ENCODE measurements around the gene BBOF1. TPM values are rescaled to one million over a fixed set of nuclear protein-coding genes. Genes with fewer than 3 reads are reported as not detected.

BBOF1 gene
- total and polyA plus RNA-seq, 2 of the 8 experiments (the other 6 are each of a cell fraction or from before 2014, with no cell fraction given) = 0.26 to 0.60 TPM

GRCh38 chr14:74105381-74105780, 86.2 kb downstream of the BBOF1 start:
- Histone ChIP-seq H3K14ac (ENCODE audit: insufficient read length) (no peak overlapping the region), H3K79me2 (ENCODE audit: control insufficient read depth in 1 of 2, insufficient read depth in 2 of 2, low read length in 2 of 2) (0 out of 4 replicates have a peak, but pooled peaks cover 0 to 3% of the 10 kb centered on the region in 2 experiments), H2AK5ac (ENCODE audit: low read depth, low read length) (no peak overlapping the region), H2BK5ac (ENCODE audit: low read depth, low read length) (no peak overlapping the region), H3K4me2 (ENCODE audit: insufficient read depth in 1 of 2, low read depth in 2 of 2, low read length in 2 of 2) (no peak overlapping the region), H3K27me3 (replicated peaks in 1 of 4; ENCODE audit: control insufficient read depth in 3 of 4, extremely low read depth in 1 of 4, insufficient read depth in 3 of 4, low read length in 3 of 4) (no peaks in the 10 kb centered on the region), H4K91ac (replicated peaks; ENCODE audit: insufficient read length, low read length) (no peak overlapping the region), H3K4ac (replicated peaks; ENCODE audit: insufficient read length, low read depth, low read length) (no peak overlapping the region), H3K23ac (ENCODE audit: insufficient read length) (no peak overlapping the region), H3K56ac (replicated peaks; ENCODE audit: insufficient read length, low read depth, low read length) (no peak overlapping the region), H4K20me1 (replicated peaks in 1 of 2; ENCODE audit: control insufficient read depth in 1 of 2, insufficient read depth in 2 of 2, low read length in 2 of 2) (peaks cover 1% of the 10 kb centered on the region in 2 experiments), H3K27ac (ENCODE audit: low read depth, low read length) (no peak overlapping the region), H4K5ac (ENCODE audit: insufficient read length, low read depth, low read length) (no peak overlapping the region), H2BK120ac (replicated peaks; ENCODE audit: low read depth, low read length) (no peak overlapping the region), H3K23me2 (ENCODE audit: low read depth, low read length) (no peaks in the 10 kb centered on the region), H3K36me3 (ENCODE audit: control insufficient read depth in 2 of 4, insufficient read depth in 4 of 4, low read length in 3 of 4) (peaks cover 0 to 41% (median 12%) of the 10 kb centered on the region in 4 experiments; a peak in 6 of 8 replicates), H2BK15ac (ENCODE audit: low read length) (no peak overlapping the region), H2AFZ (ENCODE audit: low read length) (no peak overlapping the region), H3K79me1 (ENCODE audit: low read depth, low read length) (no peaks in the 10 kb centered on the region), H3K4me1 (replicated peaks in 1 of 4; ENCODE audit: control insufficient read depth in 3 of 4, insufficient read depth in 4 of 4, low read length in 3 of 4) (no peaks in the 10 kb centered on the region), H4K8ac (ENCODE audit: extremely low read depth, insufficient read depth, low read length) (no peak overlapping the region), H2BK12ac (ENCODE audit: low read depth, low read length) (no peak overlapping the region), H3K18ac (ENCODE audit: extremely low read depth, low read length) (no peak overlapping the region), H3K4me3 (ENCODE audit: extremely low read depth in 1 of 4, insufficient read depth in 2 of 4, low read depth in 3 of 4, low read length in 4 of 4) (no peak overlapping the region), H3K9me3 (ENCODE audit: insufficient read depth in 2 of 2, low read depth in 1 of 2, low read length in 1 of 2) (no peaks in the 10 kb centered on the region), H3K9ac (replicated peaks in 1 of 4; ENCODE audit: extremely low read depth in 1 of 4, low read depth in 3 of 4, low read length in 3 of 4) (no peak overlapping the region), H2BK20ac (ENCODE audit: low read length) (no peak overlapping the region)
- FAIRE-seq (no peak), DNase-seq (ENCODE audit: low read depth in 1 of 2, low spot score in 2 of 2) (no peak)
- 95% methylated on average over 2 of the region's 2 CpGs; no CpG with 5 or more reads in 1 of the 2 experiments for WGBS, 2 experiments (ENCODE audit: extremely low coverage in 1 of 2, insufficient coverage in 1 of 2, insufficient read length in 1 of 2, insufficient replicate concordance in 2 of 2, low coverage in 1 of 2, low lambda C conversion rate in 2 of 2, missing lambda C conversion rate in 1 of 2)
- CTCF ChIA-PET (ENCODE audit: partially characterized antibody) = interaction anchor here (0.7 kb wide), 2 partner anchors 23 to 169 kb away, joined by 3 read pairs; no protein-coding TSS in a partner anchor
- POLR2A ChIA-PET (ENCODE audit: partially characterized antibody) = no interaction called here
- TF ChIP-seq CTCF (IDR thresholded peaks at IDR 0.05; ENCODE audit: control extremely low read depth in 1 of 3, insufficient read depth in 1 of 3, low read depth in 1 of 3, low read length in 3 of 3) = no peak
- TF ChIP-seq JUND (IDR thresholded peaks at IDR 0.05; ENCODE audit: low read length) = no peak
- no peak for TF ChIP-seq RBBP5 (IDR thresholded peaks at IDR 0.05; ENCODE audit: borderline replicate concordance, low read depth, low read length)
- no peak for TF ChIP-seq SP4 (IDR thresholded peaks at IDR 0.05; ENCODE audit: low read length)
- TF ChIP-seq, protein P1, sequence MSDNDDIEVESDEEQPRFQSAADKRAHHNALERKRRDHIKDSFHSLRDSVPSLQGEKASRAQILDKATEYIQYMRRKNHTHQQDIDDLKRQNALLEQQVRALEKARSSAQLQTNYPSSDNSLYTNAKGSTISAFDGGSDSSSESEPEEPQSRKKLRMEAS (IDR thresholded peaks at IDR 0.05) = no peak
- no peak for TF ChIP-seq CEBPB (IDR thresholded peaks at IDR 0.05; ENCODE audit: low read depth, low read length)
- no peak for TF ChIP-seq CREB1 (IDR thresholded peaks at IDR 0.05)
- TF ChIP-seq ATF3 (IDR thresholded peaks at IDR 0.05; ENCODE audit: insufficient read depth, low read depth, low read length) = no peak
- TF ChIP-seq CBX8 (IDR thresholded peaks at IDR 0.05; ENCODE audit: borderline replicate concordance, low read depth, low read length) = no peak
- TF ChIP-seq JUN (IDR thresholded peaks at IDR 0.05; ENCODE audit: low read depth, low read length) = no peak
- no peak for TF ChIP-seq SAP30 (IDR thresholded peaks at IDR 0.05; ENCODE audit: insufficient read depth, insufficient replicate concordance, low read length)
- TF ChIP-seq TBP (IDR thresholded peaks at IDR 0.05; ENCODE audit: low read depth, low read length) = no peak
